Muscle of leg (tissue), 11 donors: ENCODE results near the gene ARL15. TPM values are rescaled to one million over a fixed set of nuclear protein-coding genes. Genes with fewer than 3 reads are reported as not detected.
A peak's percentile ranks its signal among the peaks of the same experiment; 100 is the strongest.

Experiments used
- DNase-seq: peaks from one replicate; pipeline ENCODE4 v3.0.0; 2013
- H3K27ac ChIP-seq: one replicate; pipeline ENCODE4 v1.5.1; 2013; ENCODE audit warnings: mild to moderate bottlenecking, low read length, control low read depth
- H3K27me3 ChIP-seq: one replicate; pipeline ENCODE4 v1.6.1; 2013; ENCODE audit warnings: low read length; ENCODE audit not compliant: control insufficient read depth, insufficient read depth
- H3K36me3 ChIP-seq: one replicate; pipeline ENCODE4 v1.6.1; 2013; ENCODE audit warnings: low read length; ENCODE audit not compliant: control insufficient read depth, insufficient read depth
- H3K4me1 ChIP-seq: one replicate; pipeline ENCODE4 v1.6.1; 2013; ENCODE audit warnings: low read length; ENCODE audit not compliant: control insufficient read depth, insufficient read depth
- H3K4me3 ChIP-seq: one replicate; pipeline ENCODE4 v1.5.1; 2013; ENCODE audit warnings: low read length, control low read depth
- H3K9me3 ChIP-seq: replicated peaks from 2 replicates; pipeline ENCODE4 v1.6.1; 2013; ENCODE audit warnings: low read depth, low read length; ENCODE audit not compliant: control insufficient read depth
- WGBS: methylation state at CpG from one replicate; pipeline ENCODE4 v1.1.5; 2013; ENCODE audit warnings: missing lambda C conversion rate; ENCODE audit not compliant: insufficient coverage; 5-methylcytosine and 5-hydroxymethylcytosine counted together
- polyA plus RNA-seq, 8 donors: library from polyadenylated mRNA; unstranded; fragments of 120-200 nt; gene quantifications; one replicate each; pipeline versions ENCODE4 v1.2.1 to v1.2.3, GENCODE V29; 2013; ENCODE audit warnings: inconsistent platforms in 1 of 8, low replicate concordance in 1 of 8; ENCODE audit not compliant: insufficient read length in 8 of 8, insufficient read depth in 1 of 8
- total RNA-seq: library from RNA; stranded (reverse); fragments of 120-200 nt; gene quantifications from one replicate; pipeline ENCODE4 v1.2.4, GENCODE V29; 2013

Gene ARL15
- total and polyA plus RNA-seq, 9 donors = 18.4 to 37.1 (median 23.8) TPM

DNA sequence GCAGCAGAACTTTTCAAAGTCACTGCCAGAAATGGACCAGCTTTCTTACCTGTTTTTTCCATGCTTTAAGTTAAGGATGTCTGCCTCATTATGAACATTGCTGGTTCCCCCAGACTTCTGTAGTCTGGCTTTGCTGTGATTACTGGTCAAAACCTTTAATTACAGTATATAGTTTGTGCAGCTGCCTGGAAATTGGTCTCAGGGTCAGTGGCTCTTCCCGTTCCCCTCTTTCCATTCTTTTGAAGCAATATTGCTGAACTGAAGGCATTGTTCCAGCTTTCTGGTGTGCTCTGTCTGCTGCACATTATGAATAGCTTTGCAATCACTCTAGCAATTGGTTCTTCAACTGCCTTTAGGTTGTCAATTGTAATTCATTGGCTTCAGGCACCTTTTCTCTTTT lies 206.5 kb downstream of the ARL15 start:
- Histone ChIP-seq H3K4me3 (no peak overlapping the region), H3K4me1 (no peaks in the 10 kb centered on the region), H3K9me3 (no peaks in the 10 kb centered on the region), H3K27me3 (no peaks in the 10 kb centered on the region), H3K27ac (no peak overlapping the region), H3K36me3 (no peaks in the 10 kb centered on the region)
- DNase-seq = peak; percentile 24
- WGBS = no CpG with 5 or more reads among the region's 1 CpG

DNA sequence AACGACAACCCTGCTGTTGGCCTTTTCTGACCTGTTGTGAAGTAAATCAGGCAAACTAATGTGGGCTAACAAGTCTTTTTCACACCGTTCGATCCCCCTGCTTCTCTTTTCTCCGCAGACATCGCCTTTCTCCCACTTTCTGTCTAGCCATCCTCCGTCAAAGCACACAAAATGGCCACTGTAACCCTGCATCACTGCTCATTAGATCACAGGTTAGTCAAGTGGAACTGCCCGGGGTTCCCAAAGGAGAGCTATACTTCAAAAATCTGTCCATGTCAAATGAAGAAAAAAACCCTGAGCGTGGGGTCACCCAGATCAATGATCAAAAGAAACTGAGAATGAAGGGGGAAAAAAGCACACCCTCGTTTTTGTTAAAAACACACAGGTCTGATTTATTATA lies 212.1 kb downstream of the ARL15 start:
- H3K4me3 ChIP-seq = no peak overlapping the region
- no peaks in the 10 kb centered on the region for H3K36me3 ChIP-seq
- H3K27me3 ChIP-seq = no peaks in the 10 kb centered on the region
- DNase-seq = no peak
- no peaks in the 10 kb centered on the region for H3K9me3 ChIP-seq
- WGBS = 70% methylated on average over 7 of the region's 9 CpGs
- H3K4me1 ChIP-seq = no peaks in the 10 kb centered on the region
- no peak overlapping the region for H3K27ac ChIP-seq

DNA sequence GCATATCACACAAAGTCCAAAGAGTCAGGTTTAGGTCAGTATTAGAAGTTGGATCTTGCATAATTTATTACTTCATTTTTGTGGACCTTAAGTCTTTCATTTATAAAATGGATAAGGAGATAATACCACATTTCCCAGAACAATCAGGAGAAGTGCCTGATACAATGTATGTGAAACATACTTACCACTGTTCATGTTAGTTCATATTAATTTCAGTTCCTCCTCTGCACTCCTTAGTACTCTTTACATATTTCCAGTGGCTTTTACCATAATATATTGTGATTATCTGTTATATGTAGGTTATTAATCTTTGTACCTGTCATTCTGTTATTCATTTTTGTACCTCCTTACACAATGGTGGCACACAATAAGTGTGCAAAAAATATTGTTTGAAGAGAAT lies 214.4 kb downstream of the ARL15 start:
- Histone ChIP-seq H3K9me3 (no peaks in the 10 kb centered on the region), H3K27me3 (no peaks in the 10 kb centered on the region), H3K4me1 (peaks cover 3% of the 10 kb centered on the region), H3K27ac (no peak overlapping the region), H3K4me3 (no peak overlapping the region), H3K36me3 (no peaks in the 10 kb centered on the region)
- DNase-seq = no peak

DNA sequence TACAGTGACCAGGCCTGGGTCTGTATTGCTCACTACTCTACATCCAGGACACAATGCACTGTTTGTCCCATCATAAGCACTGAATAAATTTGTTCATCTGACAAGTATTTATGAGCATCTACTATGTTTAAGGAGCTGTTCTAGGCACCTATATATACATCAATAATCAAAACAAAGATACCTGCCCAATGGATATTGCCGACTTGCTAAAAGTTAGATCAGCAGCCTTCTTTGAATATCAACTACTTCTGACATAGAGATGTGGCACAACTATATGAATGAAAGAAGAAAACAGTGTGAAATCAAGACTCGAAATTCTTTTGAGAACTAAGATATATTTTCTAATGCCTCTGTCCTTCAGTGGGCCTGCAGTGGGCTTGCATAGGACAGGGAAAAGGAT lies 215.7 kb downstream of the ARL15 start:
- Histone ChIP-seq H3K27me3 (no peaks in the 10 kb centered on the region), H3K36me3 (no peaks in the 10 kb centered on the region), H3K4me3 (no peak overlapping the region), H3K4me1 (peaks cover 3% of the 10 kb centered on the region), H3K9me3 (no peaks in the 10 kb centered on the region), H3K27ac (no peak overlapping the region)
- no CpG with 5 or more reads among the region's 2 CpGs for WGBS
- DNase-seq = no peak

DNA sequence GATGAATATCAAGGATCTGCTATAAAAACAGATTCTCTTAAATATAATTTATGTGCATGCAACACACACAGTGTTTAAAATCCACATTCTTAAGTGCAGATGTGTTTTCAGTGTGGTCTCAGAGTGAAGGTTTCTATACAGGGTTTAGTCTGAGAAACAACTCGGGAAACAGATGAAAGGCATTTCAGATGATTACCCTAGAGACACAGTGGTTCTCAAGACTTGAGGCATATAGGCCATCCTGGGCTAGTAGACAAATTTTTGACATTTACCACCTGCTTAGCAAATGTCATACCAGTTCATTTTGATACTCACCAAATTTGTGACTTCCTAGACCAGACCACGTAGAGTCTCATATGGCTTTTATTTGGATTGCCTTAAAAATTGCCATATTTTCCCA lies 216.5 kb downstream of the ARL15 start:
- Histone ChIP-seq H3K36me3 (no peaks in the 10 kb centered on the region), H3K27me3 (no peaks in the 10 kb centered on the region), H3K27ac (no peak overlapping the region), H3K4me1 (peaks cover 3% of the 10 kb centered on the region), H3K4me3 (no peak overlapping the region), H3K9me3 (no peaks in the 10 kb centered on the region)
- no CpG with 5 or more reads among the region's 2 CpGs for WGBS
- no peak for DNase-seq

DNA sequence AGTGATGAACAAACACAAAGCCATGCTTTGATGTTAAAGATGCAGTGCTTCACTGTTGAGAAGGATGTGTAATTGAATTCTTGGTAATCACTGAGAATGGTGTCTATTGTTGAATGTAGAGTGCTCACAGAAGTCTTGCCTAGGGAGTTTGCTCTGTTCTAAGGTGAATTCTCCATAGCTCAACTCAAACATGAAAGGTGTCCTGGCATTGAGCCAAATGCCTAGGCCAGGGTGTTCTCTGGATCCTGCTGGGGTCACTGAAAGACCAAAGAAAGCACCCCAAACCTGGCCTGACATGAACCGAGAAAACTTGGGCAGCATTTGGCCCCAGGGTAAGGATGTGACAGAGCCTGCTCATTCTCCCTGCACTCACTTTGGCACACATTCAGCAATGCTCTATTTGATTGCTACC lies 217.3 kb downstream of the ARL15 start:
- Histone ChIP-seq H3K4me3 (no peak overlapping the region), H3K4me1 (peaks cover 3% of the 10 kb centered on the region), H3K27ac (no peak overlapping the region), H3K27me3 (no peaks in the 10 kb centered on the region), H3K9me3 (no peaks in the 10 kb centered on the region), H3K36me3 (no peaks in the 10 kb centered on the region)
- DNase-seq = no peak
- no CpG with 5 or more reads among the region's 1 CpG for WGBS

DNA sequence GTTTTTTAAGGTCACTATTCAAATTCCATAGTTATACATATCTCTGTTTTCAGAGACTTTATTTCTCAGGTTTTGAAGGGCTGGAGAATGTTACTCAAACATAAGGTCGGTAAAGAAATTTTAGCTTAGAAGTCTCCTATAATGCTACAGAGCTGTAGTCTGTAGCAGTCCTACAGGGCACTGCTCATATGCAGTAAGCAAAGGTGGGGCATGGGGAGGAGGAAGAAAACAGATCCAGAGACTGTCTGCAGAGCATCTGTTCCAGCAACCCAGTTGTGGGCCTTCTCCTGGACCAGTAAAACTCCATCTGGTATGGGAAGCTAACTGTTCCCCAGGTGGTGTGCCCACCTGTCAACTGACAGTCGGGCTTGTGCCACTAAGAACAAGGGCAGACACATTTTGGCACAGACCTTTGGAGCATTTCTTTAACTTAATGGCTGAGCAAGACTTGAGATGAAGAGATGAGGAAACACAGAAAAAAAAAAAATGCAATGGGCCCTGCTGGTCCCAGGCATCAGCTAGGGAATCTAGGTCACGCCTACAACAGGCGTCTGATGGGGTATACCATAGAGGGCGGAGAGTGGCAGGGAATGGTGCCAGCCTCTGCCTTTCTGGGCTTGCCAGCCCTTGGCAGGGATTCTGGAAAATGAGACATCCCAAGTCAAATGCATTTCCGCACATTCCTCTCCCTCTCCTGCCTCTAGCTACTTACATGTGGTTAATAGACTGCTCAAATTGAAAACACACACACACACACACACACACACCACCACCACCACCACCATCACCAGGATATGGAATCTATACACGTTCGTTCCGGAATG lies 218.9 kb downstream of the ARL15 start:
- no peak overlapping the region for H3K4me3 ChIP-seq
- DNase-seq = peak; percentile 77
- H3K36me3 ChIP-seq = no peaks in the 10 kb centered on the region
- no peaks in the 10 kb centered on the region for H3K27me3 ChIP-seq
- WGBS = 70% methylated on average over 3 of the region's 9 CpGs
- no peak overlapping the region for H3K27ac ChIP-seq
- no peaks in the 10 kb centered on the region for H3K9me3 ChIP-seq
- peaks cover 3% of the 10 kb centered on the region for H3K4me1 ChIP-seq

DNA sequence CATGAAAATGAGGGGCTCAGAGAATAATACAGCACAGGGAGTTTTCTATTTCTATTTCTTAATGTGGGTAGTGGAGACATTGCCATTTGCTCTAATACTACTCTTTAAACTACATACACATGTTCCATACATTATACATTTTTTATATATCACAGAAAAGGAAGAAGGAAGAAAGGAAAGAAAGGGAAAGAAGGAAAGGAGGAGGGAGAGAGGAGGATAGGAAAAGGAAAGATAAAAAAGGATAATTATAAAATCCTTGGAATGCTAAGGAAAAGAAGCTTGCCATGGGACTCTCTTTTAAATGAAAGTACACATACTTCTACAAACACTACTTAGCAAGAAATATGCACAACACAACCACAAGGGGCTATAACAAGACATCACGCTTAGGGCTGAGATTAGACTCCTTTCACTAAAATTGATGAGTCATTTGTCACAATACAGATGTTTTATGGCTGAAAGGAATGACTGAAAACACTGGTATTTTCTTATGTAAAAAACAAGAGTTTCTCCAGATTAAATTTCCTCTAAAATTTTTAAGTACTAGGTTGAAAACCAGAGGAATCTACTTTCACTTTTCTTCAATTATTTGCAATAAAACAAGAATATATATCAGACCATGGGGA lies 219.8 kb downstream of the ARL15 start:
- DNase-seq = no peak
- H3K4me1 ChIP-seq = peaks cover 3% of the 10 kb centered on the region
- H3K27me3 ChIP-seq = no peaks in the 10 kb centered on the region
- WGBS = no CpG with 5 or more reads among the region's 1 CpG
- no peaks in the 10 kb centered on the region for H3K9me3 ChIP-seq
- no peaks in the 10 kb centered on the region for H3K36me3 ChIP-seq
- no peak overlapping the region for H3K27ac ChIP-seq
- H3K4me3 ChIP-seq = no peak overlapping the region

DNA sequence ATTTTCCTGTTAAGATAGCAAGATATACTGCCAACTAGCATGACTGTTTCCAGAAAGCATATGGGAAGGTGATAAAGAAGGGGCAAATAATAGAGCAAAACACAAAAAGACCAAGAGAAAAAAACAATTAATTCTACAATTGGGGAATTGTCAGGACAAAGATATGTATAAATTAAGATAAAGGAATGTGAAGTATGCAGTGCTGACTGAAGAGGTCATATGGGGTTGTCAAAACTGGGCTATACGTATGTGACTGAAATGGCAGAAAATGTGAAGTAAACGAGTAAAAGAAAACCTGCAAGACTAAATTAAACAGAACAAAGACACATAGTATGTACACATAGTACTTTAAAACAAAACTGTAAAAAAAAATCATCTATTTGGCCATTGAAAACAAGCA lies 222.3 kb downstream of the ARL15 start:
- no peak for DNase-seq
- no CpG with 5 or more reads among the region's 2 CpGs for WGBS
- Histone ChIP-seq H3K9me3 (no peaks in the 10 kb centered on the region), H3K27me3 (no peaks in the 10 kb centered on the region), H3K36me3 (no peaks in the 10 kb centered on the region), H3K4me1 (peaks cover 3% of the 10 kb centered on the region), H3K27ac (no peak overlapping the region), H3K4me3 (no peak overlapping the region)

DNA sequence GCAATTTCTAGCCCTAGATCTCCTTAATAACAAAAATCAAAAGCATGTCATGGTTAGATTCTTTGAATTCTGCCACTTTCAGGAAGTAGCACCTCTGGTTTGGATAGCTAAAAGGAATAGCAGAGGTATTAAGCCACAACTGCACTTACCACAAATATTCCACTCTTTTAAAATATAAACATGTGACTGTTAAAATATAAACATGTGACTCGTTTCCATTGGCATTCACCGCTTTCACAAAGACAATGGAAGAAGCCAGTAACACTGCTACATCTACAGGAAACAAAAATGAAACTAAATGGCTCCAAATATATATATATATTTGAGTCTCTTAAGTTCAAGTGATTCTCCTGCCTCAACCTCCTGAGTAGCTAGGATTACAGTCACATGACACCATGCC lies 222.9 kb downstream of the ARL15 start:
- DNase-seq = no peak
- Histone ChIP-seq H3K4me1 (peaks cover 3% of the 10 kb centered on the region), H3K27ac (no peak overlapping the region), H3K4me3 (no peak overlapping the region), H3K27me3 (no peaks in the 10 kb centered on the region), H3K9me3 (no peaks in the 10 kb centered on the region), H3K36me3 (no peaks in the 10 kb centered on the region)
- no CpG with 5 or more reads among the region's 2 CpGs for WGBS
